ENCODE measurements around the gene LRRC36. TPM values are rescaled to one million over a fixed set of nuclear protein-coding genes. Genes with fewer than 3 reads are reported as not detected.

The LRRC36 gene
- total and polyA plus RNA-seq, 8 donors = 1.3 to 16.4 (median 2.4) TPM

- TF ChIP-seq CTCF (IDR thresholded peaks at IDR 0.05) = no peak
- no peak overlapping the region for H3K27ac ChIP-seq
- no peaks in the 10 kb centered on the region for H3K9me3 ChIP-seq
- intact Hi-C loops (cut with DNase I) = no loop called here
- no peaks in the 10 kb centered on the region for H3K36me3 ChIP-seq
- DNase-seq (no peak), ATAC-seq (no peak), FAIRE-seq (no peak)
- no peak overlapping the region for H3K4me3 ChIP-seq
- H3K27me3 ChIP-seq = no peaks in the 10 kb centered on the region
- no peaks in the 10 kb centered on the region for H3K4me1 ChIP-seq
- 88 to 90% methylated on average over 3 of the region's 3 CpGs for WGBS, 2 donors
These were observed 56.7 kb downstream of the LRRC36 start for GRCh38 chr16:67383284-67383683.

- Histone ChIP-seq H3K27me3 (no peaks in the 10 kb centered on the region), H3K4me3 (no peak overlapping the region), H3K27ac (no peak overlapping the region), H3K9me3 (no peaks in the 10 kb centered on the region), H3K36me3 (no peaks in the 10 kb centered on the region), H3K4me1 (no peaks in the 10 kb centered on the region)
- intact Hi-C loops (cut with DNase I) = no loop called here
- no peak for FAIRE-seq
- peak in 1 of 6 donors; percentile 1 for DNase-seq
- WGBS, 2 donors = 82 to 86% methylated on average over 8 of the region's 8 CpGs
- no peak for TF ChIP-seq CTCF (IDR thresholded peaks at IDR 0.05)
- ATAC-seq = no peak
These were observed 58.3 kb downstream of the LRRC36 start for GRCh38 chr16:67384778-67385510.

- no peak for FAIRE-seq
- H3K27me3 ChIP-seq = no peaks in the 10 kb centered on the region
- no peak for DNase-seq
- H3K4me3 ChIP-seq = no peak overlapping the region
- WGBS, 2 donors = 88 to 90% methylated on average over 5 of the region's 5 CpGs
- peaks cover 0 to 4% (median 0%) of the 10 kb centered on the region in 3 donors for H3K4me1 ChIP-seq
- TF ChIP-seq CTCF (IDR thresholded peaks at IDR 0.05) = no peak
- intact Hi-C loops (cut with DNase I) = no loop called here
- H3K36me3 ChIP-seq = no peaks in the 10 kb centered on the region
- H3K9me3 ChIP-seq = no peaks in the 10 kb centered on the region
- no peak overlapping the region for H3K27ac ChIP-seq
- ATAC-seq = no peak
These were observed 60.3 kb downstream of the LRRC36 start for GRCh38 chr16:67386861-67387455.

GRCh38 chr16:67387479-67388079 is 61.0 kb downstream of the LRRC36 start:
- no peak for DNase-seq
- no peak for ATAC-seq
- no peak for FAIRE-seq
- Histone ChIP-seq H3K36me3 (no peaks in the 10 kb centered on the region), H3K27ac (no peak overlapping the region), H3K4me3 (no peak overlapping the region), H3K4me1 (peaks cover 0 to 4% (median 0%) of the 10 kb centered on the region in 3 donors), H3K9me3 (no peaks in the 10 kb centered on the region), H3K27me3 (no peaks in the 10 kb centered on the region)
- intact Hi-C loops (cut with DNase I) = no loop called here
- 86% methylated on average over 8 of the region's 8 CpGs for WGBS, 2 donors
- no peak for TF ChIP-seq CTCF (IDR thresholded peaks at IDR 0.05)

- TF ChIP-seq CTCF (IDR thresholded peaks at IDR 0.05) = no peak
- Histone ChIP-seq H3K4me3 (no peak overlapping the region), H3K9me3 (no peaks in the 10 kb centered on the region), H3K36me3 (no peaks in the 10 kb centered on the region), H3K27me3 (no peaks in the 10 kb centered on the region), H3K27ac (no peak overlapping the region), H3K4me1 (peaks cover 0 to 4% (median 0%) of the 10 kb centered on the region in 3 donors)
- intact Hi-C loops (cut with DNase I) = no loop called here
- FAIRE-seq = no peak
- WGBS, 2 donors = 88 to 93% methylated on average over 8 of the region's 8 CpGs
- no peak for DNase-seq
- ATAC-seq = no peak
These were observed 61.6 kb downstream of the LRRC36 start for GRCh38 chr16:67388191-67388590.

All from pancreas (tissue), 10 donors.